Kidney (tissue), 14 donors: ENCODE data around the gene FBXO28. TPM values are rescaled to one million over a fixed set of nuclear protein-coding genes. Genes with fewer than 3 reads are reported as not detected.

Experiments used
- DNase-seq, 5 donors: peaks; one replicate each; pipeline ENCODE4 v3.0.0-alpha.2; 2013 to 2020
- FAIRE-seq: peaks from 2 replicates; lab custom pipeline; 2012; peaks lifted over from hg19 to GRCh38; lab: Jason Lieb, UNC
- H3K27ac ChIP-seq, 2 donors: one replicate each; pipeline ENCODE4 v1.7.0; 2013; ENCODE audit warnings: low read depth in 2 of 2, low read length in 2 of 2, inconsistent platforms in 1 of 2
- H3K27me3 ChIP-seq: one replicate; pipeline ENCODE4 v1.7.1; 2013; ENCODE audit warnings: low read length, inconsistent platforms; ENCODE audit not compliant: control insufficient read depth, insufficient read depth
- H3K36me3 ChIP-seq, 3 donors: one replicate each; pipeline versions ENCODE4 v1.7.0 to v1.7.1; 2013; ENCODE audit warnings: low read length in 3 of 3, control low read depth in 1 of 3, inconsistent platforms in 1 of 3; ENCODE audit not compliant: insufficient read depth in 3 of 3, control insufficient read depth in 2 of 3
- H3K4me1 ChIP-seq, 3 donors: one replicate each; pipeline versions ENCODE4 v1.7.0 to v1.7.1; 2013; ENCODE audit warnings: low read length in 3 of 3, inconsistent platforms in 1 of 3, low read depth in 1 of 3; ENCODE audit not compliant: control insufficient read depth in 2 of 3, insufficient read depth in 2 of 3
- H3K4me3 ChIP-seq, 3 donors: one replicate each; pipeline versions ENCODE4 v1.7.0 to v1.8.1; 2013; ENCODE audit warnings: low read length in 3 of 3, control low read depth in 1 of 3, inconsistent platforms in 1 of 3
- H3K9ac ChIP-seq, 3 donors: one replicate each; pipeline versions ENCODE4 v1.7.0 to v1.7.1; 2013; ENCODE audit warnings: low read length in 3 of 3, control low read depth in 1 of 3, inconsistent platforms in 1 of 3
- H3K9me3 ChIP-seq, 3 donors: one replicate each; pipeline versions ENCODE4 v1.7.0 to v1.7.1; 2013; ENCODE audit warnings: low read length in 3 of 3, control low read depth in 1 of 3, inconsistent platforms in 1 of 3; ENCODE audit not compliant: control insufficient read depth in 2 of 3, insufficient read depth in 1 of 3
- CTCF ChIP-seq: IDR thresholded peaks from 3 replicates; pipeline ENCODE4 v1.5.1; 2012; ENCODE audit warnings: mild to moderate bottlenecking, moderate library complexity, borderline replicate concordance; ENCODE audit not compliant: insufficient read depth; ENCODE audit errors: extremely low read depth
- intact Hi-C: fragments of 100-400 bp; cut with DNase I; formaldehyde crosslinking; loops from one replicate; pipeline ENCODE4 v1.11.1; 2022
- polyA plus RNA-seq: library from polyadenylated mRNA; stranded (reverse); fragments of 350-450 nt; fragmentation: Illumina TruSeq; extraction: RNeasy Lipid Tissue Mini Kit (QIAGEN cat#74804); gene quantifications from one replicate; pipeline ENCODE4 v1.2.3, GENCODE V29; 2014; ENCODE audit warnings: low read depth, low replicate concordance; ENCODE audit not compliant: insufficient read depth
- total RNA-seq: library from RNA; stranded (reverse); fragmentation: NEBNext Ultra II Directional; extraction: Animal tissue kit (Norgen Biotek cat#: 25700); gene quantifications from one replicate; pipeline ENCODE4 v1.2.1, GENCODE V29; 2021
- donor health status: control.
- donor health status: control.
- donor health status: control.
- donor health status: control.
- donor health status: control.
- donor health status: DM: yes; HTN: yes; CAD: no.
- donor health status: Normal renal cell carcinoma (clear cell type).

FBXO28 gene
- total and polyA plus RNA-seq, 2 donors from 2014 or later = 8.8 to 31.4 TPM

GRCh38 chr1:224170748-224171478 lies 57.0 kb downstream of the FBXO28 start:
- FAIRE-seq (no peak), DNase-seq (peak in 1 of 5 donors; percentile 37)
- intact Hi-C loops = no loop called here
- Histone ChIP-seq H3K4me1 (no peaks in the 10 kb centered on the region), H3K9ac (no peak overlapping the region), H3K4me3 (no peak overlapping the region), H3K27ac (no peak overlapping the region), H3K27me3 (no peaks in the 10 kb centered on the region), H3K36me3 (no peaks in the 10 kb centered on the region), H3K9me3 (no peaks in the 10 kb centered on the region)
- TF ChIP-seq CTCF = peak; percentile 56

- H3K4me3 ChIP-seq = no peak overlapping the region
- H3K4me1 ChIP-seq = no peaks in the 10 kb centered on the region
- no peak overlapping the region for H3K9ac ChIP-seq
- TF ChIP-seq CTCF = no peak
- FAIRE-seq (no peak), DNase-seq (no peak)
- H3K36me3 ChIP-seq = no peaks in the 10 kb centered on the region
- no peaks in the 10 kb centered on the region for H3K9me3 ChIP-seq
- no peaks in the 10 kb centered on the region for H3K27me3 ChIP-seq
- H3K27ac ChIP-seq = no peak overlapping the region
- intact Hi-C loops = no loop called here
Observed at GRCh38 chr1:224172229-224172628, 58.3 kb downstream of the FBXO28 start.

- no peak for TF ChIP-seq CTCF
- intact Hi-C loops = no loop called here
- no peak for FAIRE-seq
Observed at GRCh38 chr1:224173523-224173922, 59.6 kb downstream of the FBXO28 start.

GRCh38 chr1:224175617-224176016 lies 61.7 kb downstream of the FBXO28 start:
- Histone ChIP-seq H3K9ac (no peak overlapping the region), H3K27me3 (no peaks in the 10 kb centered on the region)

More at GRCh38 chr1:224173523-224173922, 59.6 kb downstream of the FBXO28 start:
- no peak overlapping the region for H3K9ac ChIP-seq
- no peaks in the 10 kb centered on the region for H3K36me3 ChIP-seq
- H3K4me3 ChIP-seq = no peak overlapping the region
- H3K27me3 ChIP-seq = no peaks in the 10 kb centered on the region
- H3K27ac ChIP-seq = no peak overlapping the region
- no peak for DNase-seq
- H3K9me3 ChIP-seq = no peaks in the 10 kb centered on the region
- no peaks in the 10 kb centered on the region for H3K4me1 ChIP-seq

More at GRCh38 chr1:224175617-224176016, 61.7 kb downstream of the FBXO28 start:
- TF ChIP-seq CTCF = no peak
- Histone ChIP-seq H3K9me3 (no peaks in the 10 kb centered on the region), H3K4me1 (no peaks in the 10 kb centered on the region), H3K4me3 (no peak overlapping the region), H3K36me3 (no peaks in the 10 kb centered on the region), H3K27ac (no peak overlapping the region)
- FAIRE-seq = no peak
- DNase-seq = peak in 3 of 5 donors; percentile 43 to 50 (median 50)
- intact Hi-C loops = no loop called here
